Glutamatergic neuron (in vitro differentiated cells): Measurements from ENCODE around the gene ATXN2L. TPM values are rescaled to one million over a fixed set of nuclear protein-coding genes. Genes with fewer than 3 reads are reported as not detected.

Experiments
- DNase-seq: peaks from one replicate; pipeline ENCODE4 v3.0.0; 2022
- H3K27ac Mint-ChIP-seq: one replicate; pipeline ENCODE4 v1.8.0; 2020; ENCODE audit warnings: mild to moderate bottlenecking, mixed read lengths, inconsistent platforms; ENCODE audit not compliant: unreplicated experiment
- H3K27me3 Mint-ChIP-seq: one replicate; pipeline ENCODE4 v1.8.0; 2020; ENCODE audit warnings: mild to moderate bottlenecking, moderate library complexity, mixed read lengths, inconsistent platforms; ENCODE audit not compliant: unreplicated experiment
- H3K36me3 Mint-ChIP-seq: one replicate; pipeline ENCODE4 v1.8.0; 2020; ENCODE audit warnings: mild to moderate bottlenecking, mixed read lengths, inconsistent platforms; ENCODE audit not compliant: unreplicated experiment
- H3K4me1 Mint-ChIP-seq: one replicate; pipeline ENCODE4 v1.8.0; 2020; ENCODE audit warnings: mild to moderate bottlenecking, low read depth, mixed read lengths, inconsistent platforms; ENCODE audit not compliant: unreplicated experiment
- H3K4me3 Mint-ChIP-seq: one replicate; pipeline ENCODE4 v1.8.0; 2020; ENCODE audit warnings: mild to moderate bottlenecking, mixed read lengths, inconsistent platforms; ENCODE audit not compliant: unreplicated experiment
- H3K9me3 Mint-ChIP-seq: one replicate; pipeline ENCODE4 v1.8.0; 2020; ENCODE audit warnings: mild to moderate bottlenecking, moderate library complexity, mixed read lengths, inconsistent platforms; ENCODE audit not compliant: unreplicated experiment
- total RNA-seq: library from RNA; stranded (reverse); fragmentation: NEBNext Ultra II Directional; extraction: Animal tissue kit (Norgen Biotek cat#: 25700); gene quantifications from one replicate; pipeline ENCODE4 v1.2.1, GENCODE V29; 2021; ENCODE audit not compliant: unreplicated experiment
- TF ChIP-seq, protein P1 (sequence below): fragments of 200-600 bp; sonication (generic); IDR thresholded peaks from one replicate; pipeline ENCODE4 v1.5.0; 2021; ENCODE audit not compliant: partially characterized antibody, unreplicated experiment

ATXN2L gene
- total RNA-seq, 1 donor from 2014 or later: 261 TPM

DNA sequence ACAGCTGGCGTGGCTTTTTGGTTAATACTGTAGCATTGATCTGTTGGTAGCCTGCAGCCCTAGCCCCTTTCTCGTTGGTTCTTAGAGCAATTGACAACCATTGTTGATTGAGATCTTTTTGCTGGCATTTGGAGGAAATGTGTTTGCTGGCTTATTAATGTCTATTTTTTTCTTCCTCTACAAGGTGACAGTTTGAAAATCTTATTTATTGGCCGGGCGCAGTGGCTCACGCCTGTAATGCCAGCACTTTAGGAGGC is 1.8 kb downstream of the ATXN2L start:
- H3K4me1 Mint-ChIP-seq: peaks cover 18% of the 10 kb centered on the region
- H3K4me3 Mint-ChIP-seq: peak overlapping the region; percentile 96
- no peaks in the 10 kb centered on the region for H3K36me3 Mint-ChIP-seq
- peak overlapping the region; percentile 94 for H3K27ac Mint-ChIP-seq
- H3K9me3 Mint-ChIP-seq: peaks cover 7% of the 10 kb centered on the region
- DNase-seq: no peak
- TF ChIP-seq, protein P1, sequence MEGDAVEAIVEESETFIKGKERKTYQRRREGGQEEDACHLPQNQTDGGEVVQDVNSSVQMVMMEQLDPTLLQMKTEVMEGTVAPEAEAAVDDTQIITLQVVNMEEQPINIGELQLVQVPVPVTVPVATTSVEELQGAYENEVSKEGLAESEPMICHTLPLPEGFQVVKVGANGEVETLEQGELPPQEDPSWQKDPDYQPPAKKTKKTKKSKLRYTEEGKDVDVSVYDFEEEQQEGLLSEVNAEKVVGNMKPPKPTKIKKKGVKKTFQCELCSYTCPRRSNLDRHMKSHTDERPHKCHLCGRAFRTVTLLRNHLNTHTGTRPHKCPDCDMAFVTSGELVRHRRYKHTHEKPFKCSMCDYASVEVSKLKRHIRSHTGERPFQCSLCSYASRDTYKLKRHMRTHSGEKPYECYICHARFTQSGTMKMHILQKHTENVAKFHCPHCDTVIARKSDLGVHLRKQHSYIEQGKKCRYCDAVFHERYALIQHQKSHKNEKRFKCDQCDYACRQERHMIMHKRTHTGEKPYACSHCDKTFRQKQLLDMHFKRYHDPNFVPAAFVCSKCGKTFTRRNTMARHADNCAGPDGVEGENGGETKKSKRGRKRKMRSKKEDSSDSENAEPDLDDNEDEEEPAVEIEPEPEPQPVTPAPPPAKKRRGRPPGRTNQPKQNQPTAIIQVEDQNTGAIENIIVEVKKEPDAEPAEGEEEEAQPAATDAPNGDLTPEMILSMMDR: no peak
- H3K27me3 Mint-ChIP-seq: peaks cover 16% of the 10 kb centered on the region

DNA sequence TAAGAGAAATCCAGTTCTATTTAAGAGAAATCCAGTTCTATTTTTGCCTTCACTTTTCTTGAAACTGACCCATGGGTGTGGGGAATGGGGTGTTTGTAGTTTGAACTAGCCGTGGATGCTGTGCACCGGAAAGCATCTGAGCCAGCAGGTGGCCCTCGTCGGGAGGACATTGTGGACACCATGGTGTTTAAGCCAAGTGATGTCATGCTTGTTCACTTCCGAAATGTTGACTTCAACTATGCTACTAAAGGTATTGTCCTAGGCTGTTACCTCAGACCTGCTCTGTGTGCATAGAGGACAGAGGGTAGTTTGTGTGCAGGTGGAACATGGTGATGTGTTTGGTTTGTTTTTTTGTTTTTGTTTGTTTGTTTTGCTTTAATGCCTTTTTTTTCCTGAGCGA is 3.3 kb downstream of the ATXN2L start:
- H3K27ac Mint-ChIP-seq: peak overlapping the region; percentile 45
- H3K4me3 Mint-ChIP-seq: peak overlapping the region; percentile 96

DNA sequence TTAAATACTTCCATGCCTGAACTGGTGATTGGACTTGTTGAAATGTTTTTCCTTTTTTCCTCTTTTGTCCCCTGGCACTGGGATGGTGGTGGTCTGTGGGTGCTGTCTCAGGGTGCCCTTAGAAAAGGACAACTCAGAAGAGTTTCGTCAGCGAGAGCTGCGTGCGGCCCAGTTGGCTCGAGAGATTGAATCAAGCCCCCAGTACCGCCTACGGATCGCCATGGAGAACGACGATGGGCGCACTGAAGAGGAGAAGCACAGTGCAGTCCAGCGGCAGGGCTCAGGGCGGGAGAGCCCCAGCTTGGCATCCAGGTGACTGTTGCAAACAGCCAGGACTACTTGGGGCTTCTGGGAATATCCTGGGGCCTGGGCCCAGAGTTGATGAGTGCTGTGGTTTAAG is 6.9 kb downstream of the ATXN2L start:
- no peak overlapping the region for H3K27ac Mint-ChIP-seq
- H3K9me3 Mint-ChIP-seq: peaks cover 5% of the 10 kb centered on the region

More for the DNA sequence above, 3.3 kb downstream of the ATXN2L start:
- Mint-ChIP-seq H3K9me3 (peaks cover 7% of the 10 kb centered on the region), H3K36me3 (peaks cover 4% of the 10 kb centered on the region), H3K4me1 (peaks cover 20% of the 10 kb centered on the region), H3K27me3 (peaks cover 12% of the 10 kb centered on the region)
- DNase-seq: no peak
- TF ChIP-seq, protein P1: no peak

DNA sequence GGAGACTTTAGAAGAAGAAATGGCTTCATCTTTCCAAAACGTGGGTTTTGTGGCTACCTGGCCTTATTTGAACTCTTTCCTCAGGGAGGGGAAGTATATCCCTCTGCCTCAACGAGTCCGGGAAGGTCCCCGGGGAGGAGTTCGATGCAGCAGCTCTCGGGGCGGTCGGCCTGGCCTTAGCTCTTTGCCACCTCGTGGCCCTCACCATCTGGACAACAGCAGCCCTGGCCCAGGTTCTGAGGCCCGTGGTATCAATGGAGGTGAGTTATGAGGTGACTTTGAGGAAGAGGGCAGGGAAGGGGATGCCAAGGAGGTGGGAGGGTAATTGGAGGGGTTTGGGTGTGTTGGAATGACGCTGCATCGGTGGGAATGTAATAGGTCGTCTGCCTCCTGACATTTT is 7.7 kb downstream of the ATXN2L start:
- H3K4me1 Mint-ChIP-seq: peaks cover 13% of the 10 kb centered on the region
- H3K36me3 Mint-ChIP-seq: peaks cover 4% of the 10 kb centered on the region
- DNase-seq: no peak
- no peak overlapping the region for H3K27ac Mint-ChIP-seq
- no peak overlapping the region for H3K4me3 Mint-ChIP-seq
- TF ChIP-seq, protein P1: no peak
- H3K27me3 Mint-ChIP-seq: peaks cover 5% of the 10 kb centered on the region
- peaks cover 8% of the 10 kb centered on the region for H3K9me3 Mint-ChIP-seq

More for the DNA sequence above, 6.9 kb downstream of the ATXN2L start:
- TF ChIP-seq, protein P1: no peak
- Mint-ChIP-seq H3K4me3 (no peak overlapping the region), H3K36me3 (peaks cover 4% of the 10 kb centered on the region), H3K27me3 (peaks cover 6% of the 10 kb centered on the region), H3K4me1 (peaks cover 18% of the 10 kb centered on the region)
- no peak for DNase-seq

DNA sequence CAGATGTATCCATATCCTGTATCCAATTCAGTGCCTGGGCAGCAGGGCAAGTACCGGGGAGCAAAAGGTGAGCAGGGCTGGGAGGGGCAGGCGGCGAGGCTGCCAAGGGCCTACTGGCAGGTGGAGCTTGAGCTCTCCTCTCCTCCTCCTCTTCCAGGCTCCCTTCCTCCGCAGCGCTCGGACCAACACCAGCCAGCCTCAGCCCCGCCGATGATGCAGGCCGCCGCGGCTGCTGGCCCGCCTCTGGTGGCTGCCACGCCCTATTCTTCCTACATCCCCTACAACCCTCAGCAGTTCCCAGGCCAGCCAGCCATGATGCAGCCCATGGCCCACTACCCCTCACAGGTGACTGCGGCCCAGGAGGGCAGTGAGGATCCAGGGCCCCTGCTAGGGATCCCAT is 11.6 kb downstream of the ATXN2L start:
- TF ChIP-seq, protein P1: no peak
- no peak overlapping the region for H3K4me3 Mint-ChIP-seq
- H3K9me3 Mint-ChIP-seq: peaks cover 7% of the 10 kb centered on the region
- H3K27ac Mint-ChIP-seq: no peak overlapping the region
- DNase-seq: no peak
- peaks cover 2% of the 10 kb centered on the region for H3K4me1 Mint-ChIP-seq
- H3K36me3 Mint-ChIP-seq: peaks cover 10% of the 10 kb centered on the region
- peaks cover 7% of the 10 kb centered on the region for H3K27me3 Mint-ChIP-seq
